ENCODE data around the gene NT5DC4.

The NT5DC4 gene

GRCh38 chr2:112710956-112711750, 9.7 kb upstream of the NT5DC4 start:
- Mint-ChIP-seq H3K36me3 (ENCODE audit: low read depth) (no peaks in the 10 kb centered on the region), H3K4me3 (no peak overlapping the region), H3K4me1 (peaks cover 13% of the 10 kb centered on the region), H3K27me3 (ENCODE audit: low read depth, poor library complexity) (peaks cover 17% of the 10 kb centered on the region), H3K27ac (no peak overlapping the region), H3K9me3 (no peaks in the 10 kb centered on the region)
- no peak for DNase-seq
- TF ChIP-seq CTCF (IDR thresholded peaks at IDR 0.05): no peak

DNA sequence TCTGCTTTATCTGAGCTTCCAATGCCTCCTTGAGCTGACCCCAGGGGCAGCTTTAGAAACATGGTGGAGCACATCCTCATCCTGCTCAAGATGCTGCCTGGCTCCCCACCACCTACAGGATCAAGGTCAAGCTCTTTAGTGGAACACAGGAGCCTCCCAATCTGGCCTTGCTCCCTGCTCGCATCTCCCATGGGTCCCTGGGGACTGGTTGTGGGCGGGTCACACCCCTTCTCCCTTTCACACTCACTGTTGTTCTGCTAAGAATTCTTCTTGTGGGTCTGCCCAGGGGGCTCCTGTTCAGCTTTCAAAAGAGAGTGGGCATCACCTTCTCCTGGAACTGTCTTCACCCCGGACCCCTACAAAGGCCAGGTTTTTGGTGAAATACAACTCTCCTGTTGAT, 8.4 kb upstream of the NT5DC4 start:
- no peak for DNase-seq
- H3K9me3 Mint-ChIP-seq: peaks cover 3% of the 10 kb centered on the region
- H3K4me3 Mint-ChIP-seq: no peak overlapping the region
- no peak overlapping the region for H3K27ac Mint-ChIP-seq
- H3K27me3 Mint-ChIP-seq (ENCODE audit: low read depth, poor library complexity): peaks cover 18% of the 10 kb centered on the region
- H3K4me1 Mint-ChIP-seq: peaks cover 13% of the 10 kb centered on the region
- no peak for TF ChIP-seq CTCF (IDR thresholded peaks at IDR 0.05)
- no peaks in the 10 kb centered on the region for H3K36me3 Mint-ChIP-seq (ENCODE audit: low read depth)

DNA sequence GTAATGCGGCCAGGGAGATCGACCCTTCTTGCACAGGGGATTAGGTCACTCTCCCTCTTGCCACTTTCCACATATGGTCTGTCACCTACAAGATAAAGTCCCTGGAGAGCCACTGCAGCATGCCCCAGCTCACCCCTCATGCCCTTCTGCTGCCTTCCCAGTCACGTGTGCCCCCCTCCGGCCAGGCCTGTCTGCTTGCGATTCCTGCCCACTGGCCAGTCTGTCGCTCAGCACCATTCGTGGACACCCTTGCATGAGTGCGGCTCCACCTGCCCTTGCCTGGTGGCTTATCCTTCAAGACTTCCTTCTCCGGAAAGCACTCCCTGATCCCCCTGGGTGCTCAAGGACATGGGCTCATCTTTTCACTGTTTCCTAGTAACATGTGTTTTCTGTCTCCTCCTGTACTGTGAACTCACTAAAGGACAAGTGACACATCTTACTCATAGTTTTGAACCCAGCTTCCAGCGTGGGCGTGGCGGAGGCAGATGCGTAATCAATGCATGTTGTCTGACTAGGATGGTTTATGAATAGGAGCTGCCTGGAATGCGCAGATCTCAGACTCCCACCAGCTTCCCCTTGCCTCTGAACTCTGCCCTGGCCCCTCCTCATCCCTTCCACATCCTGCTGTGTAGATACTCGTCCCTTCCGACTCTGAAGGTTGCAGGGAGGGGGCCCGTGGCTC, 7.8 kb upstream of the NT5DC4 start:
- no peak for DNase-seq
- H3K27me3 Mint-ChIP-seq (ENCODE audit: low read depth, poor library complexity): peaks cover 21% of the 10 kb centered on the region
- no peak overlapping the region for H3K4me3 Mint-ChIP-seq
- TF ChIP-seq CTCF (IDR thresholded peaks at IDR 0.05): no peak
- no peak overlapping the region for H3K27ac Mint-ChIP-seq
- H3K4me1 Mint-ChIP-seq: peaks cover 13% of the 10 kb centered on the region
- no peaks in the 10 kb centered on the region for H3K36me3 Mint-ChIP-seq (ENCODE audit: low read depth)
- peaks cover 5% of the 10 kb centered on the region for H3K9me3 Mint-ChIP-seq

- Mint-ChIP-seq H3K4me3 (no peak overlapping the region), H3K27me3 (ENCODE audit: low read depth, poor library complexity) (peaks cover 26% of the 10 kb centered on the region)
- TF ChIP-seq CTCF (IDR thresholded peaks at IDR 0.05): no peak
Observed at GRCh38 chr2:112713585-112713925, 7.3 kb upstream of the NT5DC4 start.

DNA sequence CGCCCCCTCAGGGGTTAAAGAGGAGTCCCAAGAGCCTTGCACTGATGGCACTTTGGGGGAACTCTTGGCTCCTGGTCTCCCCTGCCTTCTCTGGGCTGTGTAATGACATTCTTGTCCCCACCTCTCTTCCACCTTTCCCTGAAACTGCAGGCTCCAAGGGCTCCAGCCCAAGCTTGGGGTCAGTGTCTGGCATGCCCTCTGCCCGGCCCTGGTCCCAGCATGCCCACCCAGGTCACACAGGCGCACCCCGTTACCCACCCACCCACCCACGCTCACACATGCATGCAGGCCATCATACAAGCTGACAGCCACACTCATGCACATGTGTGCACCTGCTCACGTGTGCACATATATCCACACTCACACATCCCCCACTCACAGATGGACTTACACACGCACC, 6.9 kb upstream of the NT5DC4 start:
- H3K36me3 Mint-ChIP-seq (ENCODE audit: low read depth): no peaks in the 10 kb centered on the region
- H3K4me3 Mint-ChIP-seq: no peak overlapping the region
- H3K27me3 Mint-ChIP-seq (ENCODE audit: low read depth, poor library complexity): peaks cover 29% of the 10 kb centered on the region
- no peak for TF ChIP-seq CTCF (IDR thresholded peaks at IDR 0.05)
- no peak for DNase-seq
- peaks cover 13% of the 10 kb centered on the region for H3K4me1 Mint-ChIP-seq
- no peak overlapping the region for H3K27ac Mint-ChIP-seq
- peaks cover 5% of the 10 kb centered on the region for H3K9me3 Mint-ChIP-seq

More at GRCh38 chr2:112713585-112713925, 7.3 kb upstream of the NT5DC4 start:
- H3K4me1 Mint-ChIP-seq: peaks cover 13% of the 10 kb centered on the region
- no peak overlapping the region for H3K27ac Mint-ChIP-seq
- DNase-seq: no peak
- peaks cover 5% of the 10 kb centered on the region for H3K9me3 Mint-ChIP-seq
- H3K36me3 Mint-ChIP-seq (ENCODE audit: low read depth): no peaks in the 10 kb centered on the region
